K562 (cell line): ENCODE data around the gene CD8A. TPM values are rescaled to one million over a fixed set of nuclear protein-coding genes. Genes with fewer than 3 reads are reported as not detected.

Experiments used
- ATAC-seq: fragments of 200-7000 bp; cut with Tn5 transposase; 3 replicates; pipeline ENCODE4 v1.9.1; 2020; ENCODE audit warnings: moderate library complexity
- BruUV-seq: library from RNA; stranded (reverse); fragments of 400-500 nt; replicated peaks from 2 replicates; lab custom pipeline; 2021; lab: Mats Ljungman, UMichigan
- CTCF ChIA-PET: fragments of 300-600 bp; formaldehyde crosslinking; extraction: SDS; loops from one replicate; lab custom pipeline; 2021; ENCODE audit warnings: low intra/inter-chr PET ratio; lab: Yijun Ruan, JAX
- POLR2A ChIA-PET: fragments of 300-600, 350-650 bp; sonication (Branson Sonifier 250); formaldehyde crosslinking; extraction: SDS; loops from one replicate; lab custom pipeline; 2021; ENCODE audit warnings: antibody characterized with exemption, inconsistent platforms; lab: Yijun Ruan, JAX
- DNase-seq, 4 experiments: peaks; one replicate each; pipeline versions ENCODE4 v3.0.0 to v3.0.0-alpha.2; 2011 to 2018; ENCODE audit warnings: low spot score in 3 of 4, mixed read lengths in 3 of 4; ENCODE audit errors: extremely low read depth in 1 of 4
- FAIRE-seq: peaks from 2 replicates; lab custom pipeline; 2011; peaks lifted over from hg19 to GRCh38; lab: Jason Lieb, UNC
- H2AFZ ChIP-seq: 2 replicates; pipeline ENCODE4 v1.6.0; 2011; ENCODE audit warnings: low read depth, low read length, control low read depth, inconsistent platforms
- H3K27ac ChIP-seq: fragments of 200-600 bp; 3 replicates; pipeline ENCODE4 v1.8.0; 2011; ENCODE audit warnings: low read depth, mild to moderate bottlenecking, control low read depth, inconsistent platforms, low read length, moderate library complexity, mixed read lengths; ENCODE audit errors: extremely low read depth
- H3K27me3 ChIP-seq, 2 experiments: fragments of 300-600 bp in 1 of 2; 2 replicates in 1 of 2; 3 replicates in 1 of 2; pipeline versions ENCODE4 v1.6.0 to v1.8.0; 2011; ENCODE audit warnings: inconsistent platforms in 2 of 2, low read length in 2 of 2, mild to moderate bottlenecking in 1 of 2, mixed read lengths in 1 of 2, moderate library complexity in 1 of 2; ENCODE audit not compliant: control insufficient read depth in 2 of 2, insufficient read depth in 2 of 2
- H3K36me3 ChIP-seq: fragments of 300-600 bp; 3 replicates; pipeline ENCODE4 v1.8.0; 2011; ENCODE audit warnings: mild to moderate bottlenecking, low read length, inconsistent platforms; ENCODE audit not compliant: control insufficient read depth, insufficient read depth
- H3K4me1 ChIP-seq, 2 experiments: fragments of 200-600 bp in 1 of 2; replicated peaks in 1 of 2; 2 replicates in 1 of 2; 3 replicates in 1 of 2; pipeline versions ENCODE4 v1.5.1 to v1.8.0; 2011; ENCODE audit warnings: inconsistent platforms in 2 of 2, low read length in 2 of 2, mild to moderate bottlenecking in 1 of 2, mixed read lengths in 1 of 2, moderate library complexity in 1 of 2; ENCODE audit not compliant: control insufficient read depth in 2 of 2, insufficient read depth in 2 of 2
- H3K4me2 ChIP-seq: 2 replicates; pipeline ENCODE4 v1.6.1; 2011; ENCODE audit warnings: low read length, control low read depth, inconsistent platforms, mixed read lengths; ENCODE audit not compliant: insufficient read depth
- H3K4me3 ChIP-seq: fragments of 200-600 bp; sonication (generic), shearing (Covaris generic); 2 replicates; pipeline ENCODE4 v1.5.1; 2016; ENCODE audit warnings: control low read depth, inconsistent platforms
- H3K79me2 ChIP-seq: fragments of 200-600 bp; 3 replicates; pipeline ENCODE4 v1.8.0; 2011; ENCODE audit warnings: low read length, inconsistent platforms; ENCODE audit not compliant: control insufficient read depth, insufficient read depth
- H3K9ac ChIP-seq, 2 experiments: 2 replicates each; pipeline versions ENCODE4 v1.6.0 to v1.6.1; 2011; ENCODE audit warnings: low read depth in 2 of 2, low read length in 2 of 2, control low read depth in 1 of 2, inconsistent platforms in 1 of 2, mild to moderate bottlenecking in 1 of 2, mixed read lengths in 1 of 2; ENCODE audit not compliant: insufficient read depth in 1 of 2
- H3K9me1 ChIP-seq: one replicate; pipeline ENCODE4 v1.6.0; 2011; ENCODE audit warnings: inconsistent platforms, mild to moderate bottlenecking, low read length, moderate library complexity; ENCODE audit not compliant: control insufficient read depth, insufficient read depth
- H3K9me3 ChIP-seq: replicated peaks from 2 replicates; pipeline ENCODE4 v1.5.1; 2011; ENCODE audit warnings: low read depth, low read length, inconsistent platforms; ENCODE audit not compliant: control insufficient read depth, insufficient read depth
- H4K20me1 ChIP-seq: replicated peaks from 2 replicates; pipeline ENCODE4 v1.6.1; 2011; ENCODE audit warnings: low read length, inconsistent platforms, mixed read lengths; ENCODE audit not compliant: control insufficient read depth, insufficient read depth
- ATF1 ChIP-seq, 2 experiments: fragments of 450-650 bp in 1 of 2; IDR thresholded peaks; 2 replicates each; pipeline ENCODE4 v1.6.1; 2016; ENCODE audit warnings: missing compliant biosample characterization in 1 of 2, missing genetic modification characterization in 1 of 2
- ATF4 ChIP-seq: fragments of 450-650 bp; formaldehyde crosslinking; IDR thresholded peaks from 2 replicates; pipeline ENCODE4 v1.4.0; 2022; ENCODE audit warnings: mild to moderate bottlenecking, moderate library complexity
- CUX1 ChIP-seq: fragments of 200-800 bp; sonication (Bioruptor generic); IDR thresholded peaks from 2 replicates; pipeline ENCODE4 v1.6.1; 2016; ENCODE audit warnings: missing genetic modification characterization, missing compliant biosample characterization
- E2F1 ChIP-seq: sonication (generic); formaldehyde crosslinking; IDR thresholded peaks from 2 replicates; pipeline ENCODE4 v1.8.1; 2023; ENCODE audit warnings: mild to moderate bottlenecking, missing genetic modification reagents, moderate library complexity
- EP300 ChIP-seq: IDR thresholded peaks from 2 replicates; pipeline ENCODE4 v1.6.1; 2012; ENCODE audit warnings: low read length, improper control_type of control experiment
- KHSRP ChIP-seq: fragments of 450-650 bp; IDR thresholded peaks from 2 replicates; pipeline ENCODE4 v1.6.1; 2017
- MAX ChIP-seq: sonication (generic); formaldehyde crosslinking; IDR thresholded peaks from 2 replicates; pipeline ENCODE4 v1.9.0; 2022; ENCODE audit warnings: mild to moderate bottlenecking, missing genetic modification reagents
- PTTG1 ChIP-seq: fragments of 450-650 bp; IDR thresholded peaks from 2 replicates; pipeline ENCODE4 v1.6.1; 2016; ENCODE audit warnings: low read depth, mild to moderate bottlenecking, missing genetic modification characterization, missing compliant biosample characterization
- RFX1 ChIP-seq: fragments of 450-650 bp; IDR thresholded peaks from 2 replicates; pipeline ENCODE4 v1.6.1; 2016; ENCODE audit warnings: mild to moderate bottlenecking, moderate library complexity
- ZC3H11A ChIP-seq: IDR thresholded peaks from 2 replicates; pipeline ENCODE4 v1.6.1; 2012; ENCODE audit warnings: low read depth, low read length, improper control_type of control experiment
- ZNF589 ChIP-seq: fragments of 200-800 bp; sonication (Bioruptor generic); IDR thresholded peaks from 2 replicates; pipeline ENCODE4 v1.6.1; 2016; ENCODE audit warnings: low read depth, missing genetic modification characterization, missing compliant biosample characterization
- ZNF695 ChIP-seq: fragments of 450-650 bp; formaldehyde crosslinking; IDR thresholded peaks from 2 replicates; pipeline ENCODE4 v1.4.0; 2020; ENCODE audit warnings: mild to moderate bottlenecking, moderate library complexity
- ZSCAN29 ChIP-seq: fragments of 450-650 bp; IDR thresholded peaks from 2 replicates; pipeline ENCODE4 v1.6.1; 2017
- in situ Hi-C: fragments of 300-500 bp; cut with MboI; formaldehyde crosslinking; loops from 4 replicates; pipeline ENCODE4 v1.15.0; 2018; ENCODE audit warnings: inconsistent platforms, mixed read lengths
- intact Hi-C: fragments of 100-400 bp; cut with micrococcal nuclease; formaldehyde crosslinking; loops from 2 replicates; pipeline ENCODE4 v1.14.2; 2022
- polyA plus RNA-seq, 8 experiments: library from polyadenylated mRNA; depleted of rRNA in 4 of 8; stranded (reverse) in 5 of 8; unstranded in 3 of 8; fragments of >200 nt; fragmentation: Nextera tagmentation in 2 of 8; fragmentation: Illumina TruSeq in 1 of 8; extraction: Ambion mirVana in 2 of 8; extraction: Trizol in 1 of 8; gene quantifications; 2 replicates each; pipeline versions ENCODE4 v1.2.1 to v1.2.3, GENCODE V29; 2011 to 2014; ENCODE audit warnings: inconsistent platforms in 1 of 8, missing spikeins in 1 of 8
- total RNA-seq, 7 experiments: library from RNA; depleted of rRNA in 6 of 7; stranded (reverse); fragments of >200 nt in 6 of 7; fragmentation: Illumina TruSeq in 2 of 7; extraction: Trizol in 2 of 7; gene quantifications; 2 replicates each; pipeline versions ENCODE4 v1.2.1 to v1.2.3, GENCODE V29; 2011 to 2021; ENCODE audit warnings: low replicate concordance in 1 of 7

The CD8A gene
- total and polyA plus RNA-seq, 9 of the 15 experiments (the other 6 are each of a cell fraction or from before 2014, with no cell fraction given): 0.07 TPM; not detected in 8

- TF ChIP-seq ZC3H11A (no peak), ZNF589 (CRISPR knock-in tag) (0 out of 2 replicates have a peak, but pooled peaks have one; percentile 37), ZNF695 (no peak), RFX1 (peak; percentile 95), ZSCAN29 (no peak), EP300 (peak; percentile 83), ATF4 (CRISPR knock-in tag) (peak; percentile 85), PTTG1 (tag) (0 out of 2 replicates have a peak, but pooled peaks have one; percentile 16)
Measured at GRCh38 chr2:86747711-86748639, 42.7 kb downstream of the CD8A start (continued).

- BruUV-seq: no TSS peak
- no peak for ATAC-seq
- ChIA-PET CTCF (interaction anchor here (0.6 kb wide), 1 partner anchor 1749 kb away, joined by 3 read pairs; no protein-coding TSS in a partner anchor), POLR2A (no interaction called here)
- Histone ChIP-seq H3K79me2 (peaks cover 32% of the 10 kb centered on the region), H3K27me3 (no peaks in the 10 kb centered on the region), H3K9me1 (no peaks in the 10 kb centered on the region), H3K9me3 (no peaks in the 10 kb centered on the region), H3K4me1 (peaks cover 0 to 7% of the 10 kb centered on the region in 2 experiments; a peak in 2 of 5 replicates), H3K4me3 (no peak overlapping the region), H4K20me1 (no peaks in the 10 kb centered on the region), H2AFZ (no peak overlapping the region), H3K4me2 (no peak overlapping the region), H3K36me3 (peaks cover 42% of the 10 kb centered on the region; the same call in 2 of the 3 replicates), H3K27ac (no peak overlapping the region), H3K9ac (no peak overlapping the region)
- intact Hi-C loops (no loop called here), in situ Hi-C loops (no loop called here)
- no peak for DNase-seq
- no peak for FAIRE-seq
- no peak for TF ChIP-seq KHSRP
- TF ChIP-seq MAX (CRISPR knock-in tag): no peak
- no peak for TF ChIP-seq E2F1 (CRISPR knock-in tag)
- TF ChIP-seq CUX1 (CRISPR knock-in tag): no peak
- no peak for TF ChIP-seq ATF1 (CRISPR knock-in tag; IDR thresholded peaks at IDR 0.05)
- TF ChIP-seq ATF1 (tag; IDR thresholded peaks at IDR 0.05): no peak
Measured at GRCh38 chr2:86746939-86747338, 43.8 kb downstream of the CD8A start.
